Measurements from ENCODE around the gene PHYHD1. TPM values are rescaled to one million over a fixed set of nuclear protein-coding genes. Genes with fewer than 3 reads are reported as not detected.
A peak's percentile ranks its signal among the peaks of the same experiment; 100 is the strongest.

PHYHD1 gene
- total and polyA plus RNA-seq, 2 of the 13 experiments (the other 11 are each of a cell fraction or from before 2014, with no cell fraction given) = 10.6 to 25.3 TPM

DNA sequence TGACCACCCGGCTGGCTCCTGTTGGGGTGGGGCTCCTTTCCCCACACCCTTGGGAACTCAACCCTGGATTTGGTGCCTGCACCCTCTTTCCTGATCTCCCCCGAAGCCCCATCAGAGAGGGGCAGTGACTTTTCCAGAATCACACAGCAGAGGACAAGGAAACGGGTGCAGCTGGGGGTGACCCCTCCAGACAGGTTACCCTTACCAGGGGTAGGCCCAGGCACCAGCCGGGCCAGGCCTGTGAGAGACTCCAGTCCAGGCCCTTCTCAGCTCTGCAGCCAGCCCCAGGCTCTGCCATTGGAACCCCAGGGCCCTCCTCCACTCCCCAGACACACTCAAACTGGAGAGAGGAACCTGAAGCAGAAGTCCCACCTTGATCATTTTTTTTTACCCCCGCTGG is 19.0 kb upstream of the PHYHD1 start:
- Histone ChIP-seq H3K4me3 (replicated peaks in 1 of 3; ENCODE audit: insufficient read depth in 1 of 3, low read depth in 2 of 3, low read length in 3 of 3) (no peak overlapping the region), H3K36me3 (replicated peaks in 1 of 2; ENCODE audit: control insufficient read depth in 1 of 2, insufficient read depth in 2 of 2, low read length in 2 of 2) (peaks cover 7 to 24% of the 10 kb centered on the region in 2 experiments), H3K9ac (ENCODE audit: insufficient read depth, low read depth, low read length) (no peak overlapping the region), H3K4me2 (ENCODE audit: low read depth, low read length) (no peak overlapping the region), H3K4me1 (ENCODE audit: insufficient read depth, low read length) (peaks cover 28% of the 10 kb centered on the region), H2AFZ (ENCODE audit: low read length) (no peak overlapping the region), H4K20me1 (ENCODE audit: insufficient read depth, low read length) (no peaks in the 10 kb centered on the region), H3K27ac (ENCODE audit: extremely low read length, insufficient read depth, low read length) (no peak overlapping the region), H3K9me3 (ENCODE audit: low read length) (no peaks in the 10 kb centered on the region), H3K79me2 (ENCODE audit: insufficient read depth, low read length) (peaks cover 4% of the 10 kb centered on the region), H3K27me3 (ENCODE audit: control insufficient read depth in 1 of 2, insufficient read depth in 2 of 2, low read length in 2 of 2) (no peaks in the 10 kb centered on the region)
- 94% methylated on average over 5 of the region's 5 CpGs for WGBS (ENCODE audit: low lambda C conversion rate)
- DNase-seq (ENCODE audit: low spot score) (no peak), ATAC-seq (no peak), FAIRE-seq (no peak)
- ChIA-PET CTCF (ENCODE audit: low intra/inter-chr PET ratio, low total read pairs) (no interaction called here), POLR2A (no interaction called here)
- BruUV-seq (replicated peaks) = no TSS peak
- peak; percentile 92 for TF ChIP-seq ZNF768 (CRISPR knock-in tag; IDR thresholded peaks at IDR 0.05)
- TF ChIP-seq ZNF672 (CRISPR knock-in tag; IDR thresholded peaks at IDR 0.05) = no peak
- TF ChIP-seq SIX1 (CRISPR knock-in tag; IDR thresholded peaks at IDR 0.05; ENCODE audit: borderline replicate concordance) = no peak
- in situ Hi-C loops (cut with HindIII; ENCODE audit: extremely low pct_ligation_motif_present, low pct_unique_long_range_greater_than_20kb) = no loop called here
- intact Hi-C loops (cut with micrococcal nuclease; ENCODE audit: unreplicated experiment) = no loop called here

DNA sequence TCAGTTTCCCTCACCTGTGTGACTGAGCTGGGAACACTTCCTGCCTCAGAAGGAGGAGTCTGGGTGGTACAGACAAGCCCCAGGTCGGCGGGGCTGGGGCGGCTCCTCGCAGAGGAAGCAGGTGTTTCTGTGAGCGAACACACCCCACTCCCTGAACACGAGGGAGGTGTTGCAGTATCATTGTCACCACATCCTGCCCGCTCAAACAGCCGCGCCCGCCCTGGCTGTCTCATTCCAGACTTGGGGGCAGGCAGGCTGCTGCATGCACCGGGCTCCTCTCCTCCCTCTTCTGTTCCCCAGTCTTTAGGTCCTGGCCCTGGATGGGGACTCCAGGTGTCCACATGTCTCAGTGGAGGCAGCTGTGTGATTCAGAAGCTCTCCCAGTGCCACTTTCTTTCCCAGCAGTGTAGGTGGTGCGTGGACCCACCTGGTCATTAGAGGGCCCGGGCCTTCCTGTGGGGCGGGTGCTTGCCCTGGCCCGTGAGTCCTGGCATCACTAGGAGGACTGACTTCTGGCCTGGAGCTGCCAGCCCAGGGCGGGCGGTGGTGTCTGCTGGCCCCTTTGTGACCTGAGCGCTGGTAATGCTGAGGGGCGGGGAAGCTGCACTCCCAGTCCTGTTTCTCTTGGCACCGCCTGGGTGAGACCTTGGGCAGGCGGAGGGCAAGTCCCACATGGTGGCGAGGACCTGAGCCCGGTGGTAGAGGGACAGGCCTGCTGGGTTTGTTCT is 18.3 kb upstream of the PHYHD1 start:
- H2AFZ ChIP-seq (ENCODE audit: low read length) = no peak overlapping the region
- no TSS peak for BruUV-seq (replicated peaks)
- TF ChIP-seq PTBP1 (IDR thresholded peaks at IDR 0.05; ENCODE audit: low read depth, low read length, poor library complexity, severe bottlenecking) (no peak), EEA1 (CRISPR knock-in tag; IDR thresholded peaks at IDR 0.05; ENCODE audit: borderline replicate concordance) (no peak), ZZZ3 (CRISPR knock-in tag; IDR thresholded peaks at IDR 0.05; ENCODE audit: borderline replicate concordance) (no peak), HOXD1 (CRISPR knock-in tag; IDR thresholded peaks at IDR 0.05) (no peak)
- TF ChIP-seq, protein P1, sequence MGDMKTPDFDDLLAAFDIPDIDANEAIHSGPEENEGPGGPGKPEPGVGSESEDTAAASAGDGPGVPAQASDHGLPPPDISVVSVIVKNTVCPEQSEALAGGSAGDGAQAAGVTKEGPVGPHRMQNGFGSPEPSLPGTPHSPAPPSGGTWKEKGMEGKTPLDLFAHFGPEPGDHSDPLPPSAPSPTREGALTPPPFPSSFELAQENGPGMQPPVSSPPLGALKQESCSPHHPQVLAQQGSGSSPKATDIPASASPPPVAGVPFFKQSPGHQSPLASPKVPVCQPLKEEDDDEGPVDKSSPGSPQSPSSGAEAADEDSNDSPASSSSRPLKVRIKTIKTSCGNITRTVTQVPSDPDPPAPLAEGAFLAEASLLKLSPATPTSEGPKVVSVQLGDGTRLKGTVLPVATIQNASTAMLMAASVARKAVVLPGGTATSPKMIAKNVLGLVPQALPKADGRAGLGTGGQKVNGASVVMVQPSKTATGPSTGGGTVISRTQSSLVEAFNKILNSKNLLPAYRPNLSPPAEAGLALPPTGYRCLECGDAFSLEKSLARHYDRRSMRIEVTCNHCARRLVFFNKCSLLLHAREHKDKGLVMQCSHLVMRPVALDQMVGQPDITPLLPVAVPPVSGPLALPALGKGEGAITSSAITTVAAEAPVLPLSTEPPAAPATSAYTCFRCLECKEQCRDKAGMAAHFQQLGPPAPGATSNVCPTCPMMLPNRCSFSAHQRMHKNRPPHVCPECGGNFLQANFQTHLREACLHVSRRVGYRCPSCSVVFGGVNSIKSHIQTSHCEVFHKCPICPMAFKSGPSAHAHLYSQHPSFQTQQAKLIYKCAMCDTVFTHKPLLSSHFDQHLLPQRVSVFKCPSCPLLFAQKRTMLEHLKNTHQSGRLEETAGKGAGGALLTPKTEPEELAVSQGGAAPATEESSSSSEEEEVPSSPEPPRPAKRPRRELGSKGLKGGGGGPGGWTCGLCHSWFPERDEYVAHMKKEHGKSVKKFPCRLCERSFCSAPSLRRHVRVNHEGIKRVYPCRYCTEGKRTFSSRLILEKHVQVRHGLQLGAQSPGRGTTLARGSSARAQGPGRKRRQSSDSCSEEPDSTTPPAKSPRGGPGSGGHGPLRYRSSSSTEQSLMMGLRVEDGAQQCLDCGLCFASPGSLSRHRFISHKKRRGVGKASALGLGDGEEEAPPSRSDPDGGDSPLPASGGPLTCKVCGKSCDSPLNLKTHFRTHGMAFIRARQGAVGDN (CRISPR knock-in tag; IDR thresholded peaks at IDR 0.05) = peak; percentile 9; the same call in 1 of the 2 replicates
- TF ChIP-seq, protein P2, sequence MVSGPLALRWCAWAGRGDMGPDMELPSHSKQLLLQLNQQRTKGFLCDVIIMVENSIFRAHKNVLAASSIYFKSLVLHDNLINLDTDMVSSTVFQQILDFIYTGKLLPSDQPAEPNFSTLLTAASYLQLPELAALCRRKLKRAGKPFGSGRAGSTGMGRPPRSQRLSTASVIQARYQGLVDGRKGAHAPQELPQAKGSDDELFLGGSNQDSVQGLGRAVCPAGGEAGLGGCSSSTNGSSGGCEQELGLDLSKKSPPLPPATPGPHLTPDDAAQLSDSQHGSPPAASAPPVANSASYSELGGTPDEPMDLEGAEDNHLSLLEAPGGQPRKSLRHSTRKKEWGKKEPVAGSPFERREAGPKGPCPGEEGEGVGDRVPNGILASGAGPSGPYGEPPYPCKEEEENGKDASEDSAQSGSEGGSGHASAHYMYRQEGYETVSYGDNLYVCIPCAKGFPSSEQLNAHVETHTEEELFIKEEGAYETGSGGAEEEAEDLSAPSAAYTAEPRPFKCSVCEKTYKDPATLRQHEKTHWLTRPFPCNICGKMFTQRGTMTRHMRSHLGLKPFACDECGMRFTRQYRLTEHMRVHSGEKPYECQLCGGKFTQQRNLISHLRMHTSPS (CRISPR knock-in tag; IDR thresholded peaks at IDR 0.05; ENCODE audit: low read depth) = no peak
- TF ChIP-seq, protein P3, sequence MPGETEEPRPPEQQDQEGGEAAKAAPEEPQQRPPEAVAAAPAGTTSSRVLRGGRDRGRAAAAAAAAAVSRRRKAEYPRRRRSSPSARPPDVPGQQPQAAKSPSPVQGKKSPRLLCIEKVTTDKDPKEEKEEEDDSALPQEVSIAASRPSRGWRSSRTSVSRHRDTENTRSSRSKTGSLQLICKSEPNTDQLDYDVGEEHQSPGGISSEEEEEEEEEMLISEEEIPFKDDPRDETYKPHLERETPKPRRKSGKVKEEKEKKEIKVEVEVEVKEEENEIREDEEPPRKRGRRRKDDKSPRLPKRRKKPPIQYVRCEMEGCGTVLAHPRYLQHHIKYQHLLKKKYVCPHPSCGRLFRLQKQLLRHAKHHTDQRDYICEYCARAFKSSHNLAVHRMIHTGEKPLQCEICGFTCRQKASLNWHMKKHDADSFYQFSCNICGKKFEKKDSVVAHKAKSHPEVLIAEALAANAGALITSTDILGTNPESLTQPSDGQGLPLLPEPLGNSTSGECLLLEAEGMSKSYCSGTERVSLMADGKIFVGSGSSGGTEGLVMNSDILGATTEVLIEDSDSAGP (CRISPR knock-in tag; IDR thresholded peaks at IDR 0.05; ENCODE audit: borderline replicate concordance) = 0 out of 2 replicates have a peak, but pooled peaks have one; percentile 33

More for the DNA sequence above, 18.3 kb upstream of the PHYHD1 start:
- no peak for FAIRE-seq
- H4K20me1 ChIP-seq (ENCODE audit: insufficient read depth, low read length) = no peaks in the 10 kb centered on the region
- H3K27ac ChIP-seq (ENCODE audit: extremely low read length, insufficient read depth, low read length) = no peak overlapping the region
- DNase-seq (ENCODE audit: low spot score) = no peak
- no peaks in the 10 kb centered on the region for H3K9me3 ChIP-seq (ENCODE audit: low read length)
- 92% methylated on average over 12 of the region's 23 CpGs for WGBS (ENCODE audit: low lambda C conversion rate)
- no peak for ATAC-seq
- CTCF ChIA-PET (ENCODE audit: low intra/inter-chr PET ratio, low total read pairs) = no interaction called here
- peaks cover 6 to 24% of the 10 kb centered on the region in 2 experiments for H3K36me3 ChIP-seq (replicated peaks in 1 of 2; ENCODE audit: control insufficient read depth in 1 of 2, insufficient read depth in 2 of 2, low read length in 2 of 2)
- no peaks in the 10 kb centered on the region for H3K27me3 ChIP-seq (ENCODE audit: control insufficient read depth in 1 of 2, insufficient read depth in 2 of 2, low read length in 2 of 2)
- peaks cover 4% of the 10 kb centered on the region for H3K79me2 ChIP-seq (ENCODE audit: insufficient read depth, low read length)
- POLR2A ChIA-PET = no interaction called here
- no peak overlapping the region for H3K9ac ChIP-seq (ENCODE audit: insufficient read depth, low read depth, low read length)
- peaks cover 32% of the 10 kb centered on the region for H3K4me1 ChIP-seq (ENCODE audit: insufficient read depth, low read length)
- H3K4me3 ChIP-seq (replicated peaks in 1 of 3; ENCODE audit: insufficient read depth in 1 of 3, low read depth in 2 of 3, low read length in 3 of 3) = no peak overlapping the region
- intact Hi-C loops (cut with micrococcal nuclease; ENCODE audit: unreplicated experiment) = no loop called here
- no peak overlapping the region for H3K4me2 ChIP-seq (ENCODE audit: low read depth, low read length)
- in situ Hi-C loops (cut with HindIII; ENCODE audit: extremely low pct_ligation_motif_present, low pct_unique_long_range_greater_than_20kb) = no loop called here
